K562 (cell line): ENCODE measurements around the gene FAM200A. TPM values are rescaled to one million over a fixed set of nuclear protein-coding genes. Genes with fewer than 3 reads are reported as not detected.
A peak's percentile ranks its signal among the peaks of the same experiment; 100 is the strongest.

ENCODE experiments used
- CBX1 ChIP-seq: sonication (generic); IDR thresholded peaks from 2 replicates; pipeline ENCODE4 v1.6.1; 2016; ENCODE audit warnings: antibody characterized with exemption, low read depth, mild to moderate bottlenecking
- FOXK1 ChIP-seq: sonication (generic); formaldehyde crosslinking; IDR thresholded peaks from 2 replicates; pipeline ENCODE4 v1.8.0; 2022; ENCODE audit warnings: missing genetic modification reagents, mild to moderate bottlenecking, borderline replicate concordance
- KDM1A ChIP-seq, 2 experiments: fragments of 450-650 bp; IDR thresholded peaks; 2 replicates each; pipeline ENCODE4 v1.6.1; 2016; ENCODE audit warnings: mild to moderate bottlenecking in 2 of 2
- NFRKB ChIP-seq: fragments of 450-650 bp; IDR thresholded peaks from 2 replicates; pipeline ENCODE4 v1.6.1; 2016; ENCODE audit warnings: low read depth
- NFXL1 ChIP-seq: fragments of 450-650 bp; formaldehyde crosslinking; IDR thresholded peaks from 2 replicates; pipeline ENCODE4 v1.4.0; 2021; ENCODE audit warnings: mild to moderate bottlenecking
- TARDBP ChIP-seq: fragments of 450-650 bp; IDR thresholded peaks from 2 replicates; pipeline ENCODE4 v1.6.1; 2016
- polyA plus RNA-seq, 8 experiments: library from polyadenylated mRNA; depleted of rRNA in 4 of 8; stranded (reverse) in 5 of 8; unstranded in 3 of 8; fragments of >200 nt; fragmentation: Nextera tagmentation in 2 of 8; fragmentation: Illumina TruSeq in 1 of 8; extraction: Ambion mirVana in 2 of 8; extraction: Trizol in 1 of 8; gene quantifications; 2 replicates each; pipeline versions ENCODE4 v1.2.1 to v1.2.3, GENCODE V29; 2011 to 2014; ENCODE audit warnings: inconsistent platforms in 1 of 8, missing spikeins in 1 of 8
- total RNA-seq, 7 experiments: library from RNA; depleted of rRNA in 6 of 7; stranded (reverse); fragments of >200 nt in 6 of 7; fragmentation: Illumina TruSeq in 2 of 7; extraction: Trizol in 2 of 7; gene quantifications; 2 replicates each; pipeline versions ENCODE4 v1.2.1 to v1.2.3, GENCODE V29; 2011 to 2021; ENCODE audit warnings: low replicate concordance in 1 of 7
- TF ChIP-seq, protein P1 (sequence below): sonication (generic); formaldehyde crosslinking; IDR thresholded peaks from 2 replicates; pipeline ENCODE4 v1.8.0; 2022; ENCODE audit warnings: mild to moderate bottlenecking, missing genetic modification reagents
- TF ChIP-seq, protein P2 (sequence below): fragments of 450-650 bp; IDR thresholded peaks from 2 replicates; pipeline ENCODE4 v1.6.1; 2016; ENCODE audit warnings: antibody characterized with exemption
- TF ChIP-seq, protein P3 (sequence below): fragments of 450-650 bp; formaldehyde crosslinking; IDR thresholded peaks from 2 replicates; pipeline ENCODE4 v1.4.0; 2020; ENCODE audit warnings: mild to moderate bottlenecking
- TF ChIP-seq, protein P4 (sequence below): fragments of 450-650 bp; IDR thresholded peaks from one replicate; pipeline ENCODE4 v1.6.1; 2018; ENCODE audit warnings: mild to moderate bottlenecking, moderate library complexity; ENCODE audit not compliant: partially characterized antibody

The FAM200A gene
- total and polyA plus RNA-seq, 9 of the 15 experiments (the other 6 are each of a cell fraction or from before 2014, with no cell fraction given): 3.3 to 11.2 (median 8.3) TPM

DNA sequence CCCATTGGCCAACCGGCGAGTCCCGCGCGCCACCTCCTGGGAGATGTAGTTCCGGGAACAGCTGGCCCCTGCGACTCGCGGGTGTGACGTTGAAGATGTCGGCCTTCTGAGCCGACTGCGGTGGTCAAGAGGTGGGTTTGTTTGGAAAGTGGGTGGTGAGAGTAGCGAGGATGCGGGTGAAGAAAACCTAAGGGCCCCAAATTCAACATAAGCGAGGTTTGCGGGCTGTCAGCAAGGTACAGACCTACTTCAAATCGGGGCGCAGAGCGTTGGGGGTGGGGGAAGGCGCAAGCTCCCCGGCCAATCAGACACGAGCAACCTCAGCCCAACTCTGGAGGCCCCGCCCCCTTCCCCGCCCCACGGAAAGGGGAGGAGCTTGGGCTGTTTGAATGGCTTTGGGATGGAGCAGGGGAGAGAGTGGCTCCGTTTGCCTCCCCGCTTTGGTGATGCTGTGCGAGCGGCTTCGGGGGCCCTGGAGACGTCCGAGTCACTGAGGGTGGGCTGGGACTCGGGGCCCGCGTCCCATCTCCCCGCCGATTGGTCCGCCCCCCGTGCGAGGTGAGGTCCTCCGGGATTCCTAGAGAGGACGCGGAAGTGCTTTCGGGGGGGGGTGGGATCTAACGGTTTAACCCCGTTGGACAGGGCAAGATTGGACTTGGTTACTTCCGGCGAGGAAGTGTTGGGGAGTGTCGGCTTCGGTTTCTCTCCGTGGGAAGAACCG is 47.2 kb downstream of the FAM200A start, which contains the start of gene ZKSCAN5 (continued):
- TF ChIP-seq, protein P1, sequence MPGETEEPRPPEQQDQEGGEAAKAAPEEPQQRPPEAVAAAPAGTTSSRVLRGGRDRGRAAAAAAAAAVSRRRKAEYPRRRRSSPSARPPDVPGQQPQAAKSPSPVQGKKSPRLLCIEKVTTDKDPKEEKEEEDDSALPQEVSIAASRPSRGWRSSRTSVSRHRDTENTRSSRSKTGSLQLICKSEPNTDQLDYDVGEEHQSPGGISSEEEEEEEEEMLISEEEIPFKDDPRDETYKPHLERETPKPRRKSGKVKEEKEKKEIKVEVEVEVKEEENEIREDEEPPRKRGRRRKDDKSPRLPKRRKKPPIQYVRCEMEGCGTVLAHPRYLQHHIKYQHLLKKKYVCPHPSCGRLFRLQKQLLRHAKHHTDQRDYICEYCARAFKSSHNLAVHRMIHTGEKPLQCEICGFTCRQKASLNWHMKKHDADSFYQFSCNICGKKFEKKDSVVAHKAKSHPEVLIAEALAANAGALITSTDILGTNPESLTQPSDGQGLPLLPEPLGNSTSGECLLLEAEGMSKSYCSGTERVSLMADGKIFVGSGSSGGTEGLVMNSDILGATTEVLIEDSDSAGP (CRISPR knock-in tag): no peak
- TF ChIP-seq TARDBP (peak; percentile 69), NFXL1 (CRISPR knock-in tag) (no peak), FOXK1 (CRISPR knock-in tag) (peak; percentile 75; the same call in 1 of the 2 replicates), CBX1 (0 out of 2 replicates have a peak, but pooled peaks have one; percentile 69), KDM1A (IDR thresholded peaks at IDR 0.05) (no peak), NFRKB (peak; percentile 88)
- TF ChIP-seq, protein P2, sequence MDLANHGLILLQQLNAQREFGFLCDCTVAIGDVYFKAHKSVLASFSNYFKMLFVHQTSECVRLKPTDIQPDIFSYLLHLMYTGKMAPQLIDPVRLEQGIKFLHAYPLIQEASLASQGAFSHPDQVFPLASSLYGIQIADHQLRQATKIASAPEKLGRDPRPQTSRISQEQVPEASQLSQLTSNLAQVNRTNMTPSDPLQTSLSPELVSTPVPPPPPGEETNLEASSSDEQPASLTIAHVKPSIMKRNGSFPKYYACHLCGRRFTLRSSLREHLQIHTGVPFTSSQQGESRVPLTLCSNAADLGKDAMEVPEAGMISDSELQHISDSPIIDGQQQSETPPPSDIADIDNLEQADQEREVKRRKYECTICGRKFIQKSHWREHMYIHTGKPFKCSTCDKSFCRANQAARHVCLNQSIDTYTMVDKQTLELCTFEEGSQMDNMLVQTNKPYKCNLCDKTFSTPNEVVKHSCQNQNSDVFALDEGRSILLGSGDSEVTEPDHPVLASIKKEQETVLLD: no peak
- TF ChIP-seq, protein P3, sequence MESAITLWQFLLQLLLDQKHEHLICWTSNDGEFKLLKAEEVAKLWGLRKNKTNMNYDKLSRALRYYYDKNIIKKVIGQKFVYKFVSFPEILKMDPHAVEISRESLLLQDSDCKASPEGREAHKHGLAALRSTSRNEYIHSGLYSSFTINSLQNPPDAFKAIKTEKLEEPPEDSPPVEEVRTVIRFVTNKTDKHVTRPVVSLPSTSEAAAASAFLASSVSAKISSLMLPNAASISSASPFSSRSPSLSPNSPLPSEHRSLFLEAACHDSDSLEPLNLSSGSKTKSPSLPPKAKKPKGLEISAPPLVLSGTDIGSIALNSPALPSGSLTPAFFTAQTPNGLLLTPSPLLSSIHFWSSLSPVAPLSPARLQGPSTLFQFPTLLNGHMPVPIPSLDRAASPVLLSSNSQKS (CRISPR knock-in tag): no peak
- TF ChIP-seq, protein P4, sequence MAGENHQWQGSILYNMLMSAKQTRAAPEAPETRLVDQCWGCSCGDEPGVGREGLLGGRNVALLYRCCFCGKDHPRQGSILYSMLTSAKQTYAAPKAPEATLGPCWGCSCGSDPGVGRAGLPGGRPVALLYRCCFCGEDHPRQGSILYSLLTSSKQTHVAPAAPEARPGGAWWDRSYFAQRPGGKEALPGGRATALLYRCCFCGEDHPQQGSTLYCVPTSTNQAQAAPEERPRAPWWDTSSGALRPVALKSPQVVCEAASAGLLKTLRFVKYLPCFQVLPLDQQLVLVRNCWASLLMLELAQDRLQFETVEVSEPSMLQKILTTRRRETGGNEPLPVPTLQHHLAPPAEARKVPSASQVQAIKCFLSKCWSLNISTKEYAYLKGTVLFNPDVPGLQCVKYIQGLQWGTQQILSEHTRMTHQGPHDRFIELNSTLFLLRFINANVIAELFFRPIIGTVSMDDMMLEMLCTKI: no peak
